GOT3 (cell line): Measurements from ENCODE around the gene ABAT.
A peak's percentile ranks its signal among the peaks of the same experiment; 100 is the strongest.
"Not testable (repeated sequence)": the region's sequence is repeated elsewhere in the genome, so short reads cannot be mapped to it uniquely, and the experiment has no call there.

Experiments
- DNase-seq: peaks from one replicate; lab custom pipeline; 2025; ENCODE audit warnings: mixed read lengths; lab: John Stamatoyannopoulos, UW

ABAT gene

DNA sequence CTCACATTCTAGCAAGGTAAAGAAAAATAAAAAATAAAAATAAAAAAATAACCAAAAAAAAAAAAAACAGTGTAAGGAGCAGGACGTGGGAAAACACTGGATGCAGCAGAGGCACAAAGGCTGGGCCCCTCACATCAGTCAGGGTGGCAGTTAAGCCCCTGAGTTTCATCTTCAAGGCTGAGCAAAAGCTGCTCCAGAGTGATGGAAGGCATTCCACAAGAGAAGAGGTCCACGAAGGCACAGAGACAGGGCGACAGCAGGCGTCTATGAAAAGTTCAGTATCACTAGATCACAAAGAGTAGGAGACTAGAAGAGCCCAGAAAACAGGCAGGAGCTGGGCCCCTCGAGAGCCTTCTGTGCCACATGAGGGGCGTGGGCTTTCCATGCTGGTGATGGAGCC lies 111.0 kb downstream of the ABAT start:
- DNase-seq: no peak

DNA sequence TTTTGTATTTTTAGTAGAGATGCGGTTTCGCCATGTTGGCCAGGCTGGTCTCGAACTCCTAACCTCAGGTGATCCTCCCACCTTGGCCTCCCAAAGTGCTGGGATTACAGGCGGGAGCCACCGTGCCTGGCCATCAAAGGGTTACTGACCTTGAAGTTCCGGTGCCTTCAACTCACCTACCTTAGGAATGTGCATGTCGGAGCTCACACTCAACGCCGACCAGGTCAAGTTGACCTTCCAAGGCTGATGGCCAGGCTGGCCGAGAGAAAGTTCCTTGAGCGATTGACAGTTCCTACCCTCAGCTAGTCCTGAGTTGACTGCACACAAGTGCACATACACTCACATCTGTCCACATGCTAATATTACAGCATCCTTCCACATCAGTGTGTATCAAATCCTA lies 111.9 kb downstream of the ABAT start:
- DNase-seq: not testable (repeated sequence)

DNA sequence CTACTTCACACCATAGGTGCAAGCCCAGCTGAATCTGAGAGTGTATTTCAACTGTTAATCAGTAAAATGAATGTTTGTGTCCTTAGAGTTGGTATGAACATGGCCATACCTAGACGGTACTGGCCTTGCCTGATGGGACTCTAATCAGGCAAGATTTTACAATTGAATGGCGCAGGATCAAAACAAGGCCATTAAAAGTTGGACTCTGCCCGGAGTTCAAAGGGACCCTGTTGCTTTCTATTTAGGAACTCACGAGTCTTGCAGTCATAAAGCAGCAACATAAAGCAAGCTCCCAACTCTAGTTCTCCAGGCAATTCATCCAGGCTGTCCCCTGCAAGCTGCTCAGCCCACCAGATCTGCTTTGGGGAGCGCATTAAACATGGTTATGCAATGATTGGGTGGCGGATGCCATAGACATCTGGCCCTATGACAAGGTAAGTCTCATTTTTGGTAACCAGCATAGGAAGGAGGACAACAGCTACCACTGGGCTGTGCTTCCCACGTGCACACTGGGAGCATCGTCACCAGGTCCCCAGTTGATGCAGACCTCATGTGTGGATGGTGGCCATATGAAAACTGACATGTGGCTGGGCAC lies 114.3 kb downstream of the ABAT start:
- DNase-seq: no peak

DNA sequence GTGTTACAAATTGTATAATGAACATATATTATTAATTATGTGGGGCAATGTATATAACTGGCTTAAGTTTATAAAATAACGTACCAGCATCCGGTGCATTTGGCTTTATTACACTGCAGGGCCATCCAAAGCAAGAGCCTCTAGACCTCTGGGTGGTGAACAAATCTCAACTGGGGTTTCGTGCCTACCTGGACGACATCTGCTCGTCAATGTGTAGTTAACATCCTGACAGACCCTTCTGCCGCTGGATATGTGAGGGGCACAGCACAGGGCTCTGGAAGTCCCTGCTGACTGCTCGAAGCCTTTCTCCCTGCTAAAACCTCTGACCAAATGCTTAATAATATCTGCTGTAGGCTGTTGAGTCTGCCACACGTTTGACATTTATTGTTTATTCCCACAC lies 120.7 kb downstream of the ABAT start:
- DNase-seq: no peak

DNA sequence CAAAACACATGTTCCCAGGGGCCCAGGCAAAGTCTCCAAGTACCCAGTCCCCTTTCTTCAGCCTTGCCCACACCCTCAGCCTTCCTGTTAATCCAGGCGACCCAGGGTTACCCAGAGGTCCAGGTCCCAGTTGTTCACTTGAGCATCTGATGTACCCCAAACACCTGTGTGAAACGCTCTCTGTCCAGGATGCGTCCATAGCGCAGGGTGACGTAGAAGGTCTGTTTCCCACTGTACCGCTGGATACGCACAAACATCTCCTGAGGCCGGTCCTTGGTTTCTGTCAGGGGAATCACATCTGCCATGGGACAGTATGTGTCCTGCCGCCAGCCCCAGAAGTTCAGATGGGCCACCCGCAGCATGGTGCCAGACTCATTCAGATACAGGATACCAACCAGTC lies 121.4 kb downstream of the ABAT start:
- no peak for DNase-seq

DNA sequence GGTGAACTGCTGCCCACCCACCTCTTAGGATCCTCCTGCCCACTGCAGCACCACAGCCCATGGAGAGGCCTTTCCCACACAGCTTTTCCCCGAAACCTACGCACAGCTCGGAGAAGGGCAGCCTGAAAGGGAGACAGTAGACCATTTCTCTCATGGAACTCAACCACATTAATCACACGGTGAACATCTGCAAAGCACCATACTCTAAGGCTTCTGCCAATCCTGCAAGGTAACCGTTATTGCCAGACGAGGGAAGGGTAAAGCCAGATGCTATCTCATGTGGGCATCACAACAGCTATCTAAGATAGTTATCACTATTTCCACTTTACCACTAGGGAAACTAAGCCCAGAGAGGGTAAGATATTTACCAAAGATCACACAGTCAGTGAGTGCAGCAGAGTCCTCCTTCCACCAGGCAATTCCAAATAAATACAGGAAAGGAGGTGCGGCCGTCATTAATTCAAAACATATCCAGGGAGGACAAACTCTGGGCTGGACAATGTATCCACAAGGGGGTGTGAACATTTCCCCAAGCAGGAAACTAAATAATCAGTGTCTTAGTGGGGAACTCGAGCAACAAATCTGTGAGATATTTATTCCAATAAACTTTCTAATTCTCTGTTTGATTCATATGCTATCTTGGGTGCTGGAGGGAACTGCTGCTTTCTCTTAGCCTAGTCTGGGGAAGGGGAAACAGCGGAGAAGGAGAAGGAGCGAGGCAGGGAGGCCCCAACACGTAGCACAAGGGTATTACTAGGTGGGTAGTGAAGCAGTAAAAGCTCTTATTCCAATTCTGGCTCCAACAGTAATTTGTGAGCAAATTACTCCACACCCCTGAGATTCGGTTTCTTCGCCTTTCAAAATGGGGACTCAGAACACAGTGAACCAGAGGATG lies 122.3 kb downstream of the ABAT start:
- DNase-seq: no peak

DNA sequence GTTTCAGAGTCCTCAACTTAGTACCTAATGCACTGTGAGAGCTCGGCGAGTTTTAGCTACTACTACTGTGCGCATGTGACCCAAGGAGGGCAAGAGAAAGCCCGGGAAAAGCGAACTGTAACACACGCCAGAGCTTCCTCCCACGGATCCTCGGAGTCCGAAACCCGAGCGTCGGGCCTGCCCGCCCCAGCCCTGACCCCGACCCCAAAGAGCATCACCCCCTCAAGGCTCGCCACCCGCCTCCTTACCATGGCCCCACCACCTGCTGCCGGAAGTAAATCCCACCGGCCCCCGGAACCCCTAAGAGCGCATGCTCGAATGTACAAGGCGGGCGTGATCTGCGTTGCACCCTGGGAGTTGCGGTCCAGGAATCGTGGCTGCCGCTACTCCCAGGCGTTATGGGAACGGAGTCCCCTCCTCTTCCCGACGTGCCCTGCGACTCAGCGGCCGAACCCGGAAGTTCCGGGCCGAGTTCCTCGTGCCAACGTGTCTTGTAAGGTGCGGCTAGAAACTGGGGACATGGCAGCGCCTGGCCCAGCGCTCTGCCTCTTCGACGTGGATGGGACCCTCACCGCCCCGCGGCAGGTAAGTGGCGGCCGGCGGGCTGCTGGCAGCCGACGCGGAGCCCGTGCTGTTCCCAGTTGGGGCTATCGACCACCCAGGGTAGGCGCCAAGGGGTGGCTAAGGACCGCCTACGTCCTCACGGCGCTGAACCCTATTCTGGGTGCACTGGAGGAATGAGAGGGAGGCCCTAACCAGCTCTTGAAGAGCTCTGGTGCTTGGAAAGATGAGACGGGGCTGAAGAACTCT lies 123.2 kb downstream of the ABAT start, which contains the start of the genes PMM2 and TMEM186:
Gene PMM2, plus strand, starts transcription at position 476 of the 810 bp plus-strand sequence. Its CDS starts 44 bp downstream, at position 520.
Gene TMEM186, minus strand, starts transcription at position 276 of the 810 bp plus-strand sequence. Its CDS starts 25 bp downstream, at position 251.
- DNase-seq: peak; percentile 84

DNA sequence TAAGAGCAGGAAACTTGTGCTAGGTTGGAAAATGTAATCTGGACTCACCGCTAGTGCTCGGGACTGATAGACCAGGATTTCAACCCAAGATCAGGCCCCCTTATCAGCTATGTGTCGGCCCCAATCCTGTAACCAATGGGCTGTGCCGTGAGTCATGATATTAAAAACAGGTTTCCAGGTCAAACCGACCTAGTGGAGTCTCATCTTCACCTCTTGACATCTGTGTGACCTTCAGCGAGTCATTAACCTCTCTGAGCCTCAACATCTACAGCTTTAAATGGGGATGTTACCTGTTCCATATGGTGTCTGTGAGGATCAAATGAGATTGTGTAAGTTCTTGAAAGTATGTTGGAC lies 123.7 kb downstream of the ABAT start:
- DNase-seq: no peak

DNA sequence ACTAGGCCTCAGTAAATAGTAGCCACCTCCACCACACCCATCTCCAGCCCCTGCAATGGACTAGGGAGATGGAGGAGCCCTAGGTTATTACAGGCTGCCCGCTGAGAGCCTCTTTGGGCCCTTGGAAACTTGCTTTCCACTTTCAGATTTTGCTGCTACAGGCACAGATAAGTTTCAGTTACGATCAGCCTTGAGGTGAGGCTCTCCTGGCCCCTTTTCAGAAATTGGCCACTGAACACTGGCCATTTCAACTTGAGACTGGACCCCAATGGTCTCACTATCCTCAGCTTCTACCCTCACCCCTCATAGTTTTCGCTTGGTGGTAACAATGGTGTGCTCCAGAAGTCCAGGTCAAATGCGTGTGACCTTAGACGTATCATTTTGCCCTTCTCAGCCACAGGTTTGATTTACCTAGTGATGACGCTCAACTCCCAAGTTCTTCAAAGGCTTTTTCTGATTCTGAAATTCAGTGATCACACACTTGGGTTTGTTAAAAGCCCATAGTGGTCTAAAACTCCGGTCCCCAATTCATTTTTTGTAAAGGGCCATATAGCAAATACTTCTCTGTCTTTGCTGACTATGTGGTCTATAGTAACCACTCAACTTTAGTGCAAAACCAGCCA lies 124.2 kb downstream of the ABAT start:
- no peak for DNase-seq

DNA sequence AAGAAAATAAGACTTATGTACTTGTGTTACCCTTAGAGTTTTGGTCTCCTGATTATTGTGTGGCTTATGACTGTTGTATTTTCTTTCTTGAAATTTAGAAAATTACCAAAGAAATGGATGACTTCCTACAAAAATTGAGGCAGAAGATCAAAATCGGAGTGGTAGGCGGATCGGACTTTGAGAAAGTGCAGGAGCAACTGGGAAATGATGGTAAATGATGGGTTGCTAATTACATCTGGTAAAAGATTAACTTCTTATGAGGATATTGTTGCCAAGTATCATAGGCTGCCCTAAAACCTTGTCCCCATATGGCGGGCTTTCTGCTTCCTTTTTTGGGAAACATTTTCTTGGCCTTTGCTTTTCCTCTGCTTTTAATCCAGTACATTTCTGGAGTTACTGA lies 127.3 kb downstream of the ABAT start:
- no peak for DNase-seq

DNA sequence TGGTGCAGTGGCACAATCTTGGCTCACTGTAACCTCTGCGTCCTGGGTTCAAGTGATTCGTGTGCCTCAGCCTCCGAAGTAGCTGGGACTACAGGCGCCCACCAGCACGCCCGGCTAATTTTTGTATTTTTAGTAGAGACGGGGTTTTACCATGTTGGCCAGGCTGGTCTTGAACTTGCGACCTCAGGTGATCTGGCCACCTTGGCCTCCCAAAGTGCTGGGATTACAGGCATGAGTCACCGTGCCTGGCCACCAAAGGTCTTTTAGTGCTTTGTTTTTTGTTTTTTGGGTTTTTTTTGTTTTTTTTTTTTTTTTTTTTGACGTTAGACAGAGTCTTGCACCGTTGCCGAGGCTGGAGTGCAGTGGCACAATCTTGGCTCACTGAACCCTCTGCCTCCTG lies 129.3 kb downstream of the ABAT start:
- not testable (repeated sequence) for DNase-seq

DNA sequence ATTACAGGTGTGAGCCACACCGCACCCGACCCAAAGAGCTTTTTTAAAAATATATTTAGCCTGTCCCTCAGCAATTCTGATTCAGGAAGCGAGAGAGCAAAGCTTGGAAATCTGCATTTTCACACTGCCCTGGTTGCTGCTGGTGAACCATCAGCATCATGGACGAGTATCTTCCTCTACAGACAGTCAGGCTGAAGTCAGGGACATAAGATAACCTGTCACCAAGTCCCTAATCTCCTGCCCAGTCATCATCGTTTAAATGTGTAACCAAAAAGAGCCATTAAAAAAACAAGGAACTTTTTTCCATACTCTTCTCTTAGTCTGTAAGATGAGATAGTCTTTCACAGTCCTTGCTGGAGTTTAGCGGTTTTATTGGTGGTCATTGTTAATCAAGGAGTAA lies 129.9 kb downstream of the ABAT start:
- no peak for DNase-seq

DNA sequence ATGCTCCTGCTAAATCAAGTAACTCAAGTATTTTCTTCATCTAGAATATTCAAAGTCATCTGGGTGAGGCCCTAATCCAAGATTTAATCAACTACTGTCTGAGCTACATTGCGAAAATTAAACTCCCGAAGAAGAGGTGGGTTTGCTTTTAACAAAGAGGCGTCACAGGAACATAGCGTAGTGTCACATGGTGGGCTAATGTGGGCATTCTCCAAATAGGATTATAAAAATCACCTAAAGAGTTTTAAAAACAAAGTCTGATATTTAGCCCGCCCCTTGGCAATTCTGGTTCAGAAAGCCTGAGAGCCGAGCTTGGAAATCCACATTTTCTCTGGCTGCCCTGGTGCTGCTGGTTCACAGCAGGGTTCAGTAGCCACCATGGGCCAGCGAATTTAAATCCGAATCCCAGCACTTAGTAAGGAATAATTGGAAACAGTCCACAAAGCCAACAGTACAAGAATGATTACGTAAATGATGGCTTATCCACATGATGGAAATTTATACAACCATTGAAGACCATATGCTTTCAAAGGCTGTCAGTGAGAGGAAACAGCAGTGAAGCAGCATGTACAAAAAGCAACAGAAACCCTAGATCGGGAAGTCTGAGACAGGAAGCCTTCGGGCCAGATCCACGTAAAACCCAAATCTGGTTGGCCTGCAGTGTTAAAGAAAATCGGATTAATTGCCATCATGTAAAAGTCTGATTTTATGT lies 132.0 kb downstream of the ABAT start:
- DNase-seq: no peak

DNA sequence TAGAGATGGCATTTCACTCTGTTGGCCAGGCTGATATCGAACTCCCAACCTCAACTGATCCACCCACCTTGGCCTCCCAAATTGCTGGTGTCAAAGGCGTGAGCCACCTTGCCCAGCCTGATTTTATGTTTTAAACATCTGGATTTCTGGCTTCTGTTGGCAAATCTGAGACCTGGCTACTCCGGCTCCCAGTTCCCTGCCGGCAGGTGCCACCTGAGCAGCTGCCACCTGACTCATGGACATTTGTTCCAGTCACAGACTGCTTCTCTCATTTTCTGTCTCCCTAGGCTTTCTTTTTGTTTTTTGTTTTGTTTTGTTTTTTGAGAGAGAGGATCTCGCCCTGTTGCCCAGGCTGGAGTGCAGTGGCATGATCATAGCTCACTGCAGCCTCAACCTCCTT lies 132.8 kb downstream of the ABAT start:
- DNase-seq: no peak

DNA sequence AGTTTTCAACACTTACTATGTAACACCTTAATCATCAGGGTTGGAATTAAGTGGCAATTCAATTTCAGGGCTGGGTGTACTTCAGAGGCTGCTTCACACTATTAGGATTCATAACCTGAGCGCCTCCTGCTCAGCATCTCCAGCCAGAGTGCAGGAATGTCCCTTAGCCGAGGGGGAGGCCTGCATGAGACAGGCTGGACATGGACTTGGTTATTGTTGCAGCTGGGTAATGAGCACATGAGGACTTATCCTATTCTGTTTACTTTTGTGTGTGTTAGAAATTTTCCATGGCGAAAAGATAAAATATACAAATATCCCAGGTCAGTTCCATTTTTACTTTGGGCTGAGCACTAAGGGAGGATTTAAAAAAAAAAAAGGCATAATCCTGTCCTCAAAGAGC lies 133.6 kb downstream of the ABAT start:
- no peak for DNase-seq

DNA sequence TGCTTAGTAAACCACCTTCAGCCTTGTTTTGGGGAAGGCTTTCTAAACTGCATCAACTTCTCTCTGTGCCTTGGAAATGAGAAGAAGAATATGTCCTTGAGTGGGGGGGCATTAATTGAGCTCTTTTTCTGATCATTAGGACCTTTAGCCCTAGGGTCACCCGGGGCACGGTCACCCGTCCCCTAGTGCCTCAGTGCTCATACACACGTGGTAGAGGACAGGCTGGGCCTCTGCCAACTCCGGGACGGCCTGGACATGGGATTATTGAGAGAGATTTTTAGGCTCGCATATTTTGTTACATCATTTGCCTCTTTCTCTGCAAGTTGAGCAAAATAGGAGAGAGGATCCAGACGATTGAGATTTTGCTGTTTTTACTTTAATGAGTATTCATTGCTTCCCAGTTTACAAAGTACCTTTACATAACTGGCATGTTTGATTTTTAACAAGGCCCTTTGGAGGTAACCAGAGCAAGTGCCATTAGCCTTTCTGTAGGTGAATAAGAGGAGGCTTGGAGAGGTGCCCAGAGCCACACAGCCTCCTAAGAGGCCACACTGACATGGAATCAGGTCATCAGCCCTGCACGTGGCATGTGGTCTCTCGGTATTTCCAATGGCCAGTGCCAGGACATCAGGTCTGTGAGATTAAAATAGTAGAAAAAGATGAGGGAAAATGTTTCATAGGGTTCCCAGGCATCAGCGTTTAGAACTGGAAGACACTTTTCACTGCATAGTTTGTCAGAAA lies 134.4 kb downstream of the ABAT start:
- no peak for DNase-seq

DNA sequence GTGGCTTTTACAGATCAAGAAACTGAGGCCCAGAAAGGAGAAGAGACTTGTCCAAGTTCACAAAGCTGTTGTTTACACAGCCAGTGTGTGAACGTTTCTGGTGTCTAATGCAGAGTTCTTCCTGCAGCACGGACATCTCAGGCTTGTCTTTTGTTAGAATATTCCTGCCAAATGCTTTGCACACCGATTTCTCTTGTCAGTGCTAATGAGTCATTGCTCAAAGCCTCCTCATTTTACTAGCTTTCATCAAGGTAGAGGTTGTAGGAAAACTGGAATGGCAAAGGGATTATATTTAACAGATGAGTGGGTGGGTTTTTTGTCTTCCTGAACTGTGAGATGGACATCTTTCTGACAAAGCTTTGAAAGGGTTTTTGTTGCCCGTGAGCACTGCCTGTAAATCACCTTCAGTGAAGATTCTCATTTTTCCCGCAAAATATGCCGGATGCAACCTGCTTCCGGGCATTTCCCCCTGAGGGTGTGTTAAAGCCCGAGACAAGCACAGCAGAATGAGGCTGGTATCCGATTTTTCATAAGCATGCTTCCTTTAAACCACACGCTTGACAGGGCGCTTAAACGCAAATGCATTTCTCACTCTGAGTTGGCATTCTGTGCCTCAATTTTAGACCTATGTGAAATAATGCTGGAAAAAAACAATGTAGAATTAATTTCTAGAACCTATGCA lies 137.9 kb downstream of the ABAT start:
- no peak for DNase-seq

DNA sequence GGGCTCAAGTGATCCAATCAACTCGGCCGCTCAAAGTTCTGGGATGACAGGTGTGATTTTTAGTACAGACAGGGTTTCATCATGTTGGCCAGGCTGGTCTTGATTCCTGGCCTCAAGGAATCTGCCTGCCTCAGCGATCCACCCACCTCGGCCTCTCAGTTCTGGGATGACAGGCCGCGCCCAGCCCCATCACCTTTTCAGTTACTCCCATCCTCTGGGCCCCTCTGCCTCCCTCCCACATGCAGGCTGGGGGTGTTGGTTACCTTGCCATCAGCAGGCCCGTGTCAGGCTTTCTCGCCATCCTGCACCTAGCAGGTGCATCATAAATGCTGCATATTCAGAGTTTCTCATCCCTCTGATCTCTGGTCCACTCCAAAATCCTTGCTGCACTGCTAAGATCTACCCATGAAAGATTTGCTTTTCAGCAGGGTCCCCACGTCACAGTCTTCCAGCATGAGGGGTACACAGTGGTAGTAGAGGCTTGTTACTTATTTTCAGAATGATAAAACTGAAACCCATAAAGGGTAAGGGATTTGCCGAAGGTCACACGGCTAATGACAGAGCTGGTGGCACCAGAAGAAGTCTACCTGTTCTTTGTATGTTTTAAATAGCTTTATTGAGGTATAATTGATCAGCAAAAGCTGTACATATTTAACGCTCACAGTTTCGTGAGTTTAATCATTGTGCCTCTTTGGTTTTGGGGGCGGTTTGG lies 139.8 kb downstream of the ABAT start:
- no peak for DNase-seq

DNA sequence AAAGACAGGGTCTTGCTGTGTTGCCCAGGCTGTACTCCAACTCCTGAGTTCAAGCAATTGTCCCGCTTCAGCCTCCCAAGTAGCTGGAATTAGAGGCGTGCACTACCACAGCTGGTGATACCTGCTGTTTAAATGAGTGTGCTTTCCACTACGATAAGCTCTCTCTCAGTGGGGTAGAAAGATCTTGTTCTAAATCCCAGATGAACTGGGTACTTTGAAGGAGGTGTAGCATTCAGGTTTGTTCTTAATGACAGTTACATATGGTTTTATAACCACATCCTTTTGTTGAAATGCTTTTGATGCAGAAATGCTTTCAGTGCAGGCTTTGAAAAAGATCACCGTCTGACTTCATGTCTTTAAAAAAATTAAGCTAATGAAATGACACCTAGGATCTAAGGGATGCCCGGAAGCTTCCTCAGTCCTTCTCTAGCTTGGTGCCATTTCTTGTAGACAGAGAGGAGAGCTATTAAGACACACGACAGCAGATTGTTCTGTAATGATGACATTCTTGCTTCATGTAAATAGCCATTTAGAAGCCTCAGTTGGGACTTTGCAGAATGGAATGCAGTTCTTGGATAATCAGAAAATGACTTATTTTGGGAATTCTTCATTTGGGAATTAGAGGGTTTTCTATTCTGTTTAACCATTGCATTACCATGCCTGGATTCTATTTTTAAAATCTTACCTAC lies 142.7 kb downstream of the ABAT start:
- no peak for DNase-seq
